SK-N-SH treated with all-trans-retinoic acid at 6 μM for 48 hours (cell line): ENCODE results near the gene RTN1.

Experiments used
- ATAC-seq: fragments of 200-7000 bp; cut with Tn5 transposase; 3 replicates; pipeline ENCODE4 v1.9.1; 2020; ENCODE audit warnings: mild to moderate bottlenecking, moderate library complexity
- ARNTL ChIP-seq: fragments of 450-650 bp; formaldehyde crosslinking; IDR thresholded peaks from 2 replicates; pipeline ENCODE4 v1.5.0; 2020; ENCODE audit warnings: low read depth, mild to moderate bottlenecking, moderate library complexity, borderline replicate concordance
- BACH2 ChIP-seq: fragments of 250-450 bp; sonication (Bioruptor Pico); IDR thresholded peaks from 2 replicates; pipeline ENCODE4 v1.9.0; 2021; ENCODE audit warnings: mild to moderate bottlenecking, borderline replicate concordance
- CREB5 ChIP-seq: fragments of 250-450 bp; sonication (Bioruptor Pico); IDR thresholded peaks from 2 replicates; pipeline ENCODE4 v1.5.1; 2020; ENCODE audit warnings: low read depth, mild to moderate bottlenecking, moderate library complexity
- CSDC2 ChIP-seq: fragments of 250-450 bp; sonication (Bioruptor Pico); IDR thresholded peaks from 2 replicates; pipeline ENCODE4 v1.5.0; 2020; ENCODE audit warnings: mild to moderate bottlenecking, moderate library complexity
- CSRNP3 ChIP-seq: fragments of 250-450 bp; sonication (Bioruptor Pico); IDR thresholded peaks from 2 replicates; pipeline ENCODE4 v1.5.1; 2021; ENCODE audit warnings: mild to moderate bottlenecking, moderate library complexity
- ESRRG ChIP-seq: fragments of 250-450 bp; sonication (Bioruptor Pico); IDR thresholded peaks from 2 replicates; pipeline ENCODE4 v1.6.1; 2021; ENCODE audit warnings: mild to moderate bottlenecking
- ISL1 ChIP-seq: fragments of 250-450 bp; sonication (Bioruptor Pico); IDR thresholded peaks from 2 replicates; pipeline ENCODE4 v2.1.2; 2022; ENCODE audit warnings: mild to moderate bottlenecking, moderate library complexity
- OSR1 ChIP-seq: fragments of 250-450 bp; sonication (Bioruptor Pico); IDR thresholded peaks from 2 replicates; pipeline ENCODE4 v1.8.0; 2022; ENCODE audit warnings: moderate library complexity, mild to moderate bottlenecking, inconsistent platforms
- PATZ1 ChIP-seq: fragments of 250-450 bp; sonication (Bioruptor Pico); IDR thresholded peaks from 2 replicates; pipeline ENCODE4 v1.8.0; 2020; ENCODE audit warnings: mild to moderate bottlenecking, moderate library complexity, borderline replicate concordance
- POU6F1 ChIP-seq: fragments of 250-450 bp; sonication (Bioruptor Pico); IDR thresholded peaks from 2 replicates; pipeline ENCODE4 v1.8.0; 2021; ENCODE audit warnings: low read depth, mild to moderate bottlenecking, moderate library complexity, borderline replicate concordance
- PPARA ChIP-seq: fragments of 250-450 bp; sonication (Bioruptor Pico); IDR thresholded peaks from 2 replicates; pipeline ENCODE4 v1.5.0; 2020; ENCODE audit warnings: mild to moderate bottlenecking, borderline replicate concordance
- RARB ChIP-seq: fragments of 250-450 bp; sonication (Bioruptor Pico); IDR thresholded peaks from 2 replicates; pipeline ENCODE4 v1.8.0; 2021; ENCODE audit warnings: mild to moderate bottlenecking, moderate library complexity
- SNAI2 ChIP-seq: fragments of 250-450 bp; sonication (Bioruptor Pico); IDR thresholded peaks from 2 replicates; pipeline ENCODE4 v1.5.0; 2020; ENCODE audit warnings: mild to moderate bottlenecking, moderate library complexity
- TCF4 ChIP-seq: fragments of 250-450 bp; sonication (Bioruptor Pico); IDR thresholded peaks from 2 replicates; pipeline ENCODE4 v1.8.0; 2021; ENCODE audit warnings: mild to moderate bottlenecking, moderate library complexity, borderline replicate concordance
- TOX ChIP-seq: fragments of 250-450 bp; sonication (Bioruptor Pico); IDR thresholded peaks from 2 replicates; pipeline ENCODE4 v1.8.0; 2021; ENCODE audit warnings: mild to moderate bottlenecking, moderate library complexity, borderline replicate concordance
- TSHZ2 ChIP-seq: fragments of 250-450 bp; sonication (Bioruptor Pico); IDR thresholded peaks from 2 replicates; pipeline ENCODE4 v1.5.0; 2020; ENCODE audit warnings: mild to moderate bottlenecking, moderate library complexity
- ZC3H10 ChIP-seq: fragments of 250-450 bp; sonication (Bioruptor Pico); IDR thresholded peaks from 2 replicates; pipeline ENCODE4 v1.5.1; 2021; ENCODE audit warnings: mild to moderate bottlenecking, moderate library complexity
- ZFP30 ChIP-seq: fragments of 450-650 bp; formaldehyde crosslinking; IDR thresholded peaks from 2 replicates; pipeline ENCODE4 v1.5.0; 2022; ENCODE audit warnings: mild to moderate bottlenecking, moderate library complexity
- ZNF8 ChIP-seq: fragments of 450-650 bp; formaldehyde crosslinking; IDR thresholded peaks from 2 replicates; pipeline ENCODE4 v1.5.0; 2020; ENCODE audit warnings: mild to moderate bottlenecking, moderate library complexity

RTN1 gene

GRCh38 chr14:59828276-59828675, 42.3 kb downstream of the RTN1 start:
- no peak for ATAC-seq
- TF ChIP-seq TCF4 (CRISPR knock-in tag) (no peak), ISL1 (CRISPR knock-in tag) (no peak), TOX (no peak), CSDC2 (CRISPR knock-in tag) (no peak), ESRRG (CRISPR knock-in tag) (no peak), PPARA (CRISPR knock-in tag) (no peak), BACH2 (CRISPR knock-in tag) (no peak), ZC3H10 (CRISPR knock-in tag) (no peak), ZNF8 (no peak), CREB5 (CRISPR knock-in tag) (no peak), RARB (CRISPR knock-in tag) (no peak), SNAI2 (CRISPR knock-in tag) (no peak), ARNTL (CRISPR knock-in tag) (no peak), ZFP30 (no peak)

GRCh38 chr14:59827401-59827800, 43.2 kb downstream of the RTN1 start:
- TF ChIP-seq TOX (no peak), CREB5 (CRISPR knock-in tag) (no peak), POU6F1 (no peak), CSDC2 (CRISPR knock-in tag) (no peak), CSRNP3 (CRISPR knock-in tag) (no peak), ZFP30 (no peak), TCF4 (CRISPR knock-in tag) (no peak), PATZ1 (CRISPR knock-in tag) (no peak), ESRRG (CRISPR knock-in tag) (no peak), SNAI2 (CRISPR knock-in tag) (no peak), OSR1 (no peak)
- TF ChIP-seq, all 23 proteins: peak for 0
- ATAC-seq = no peak

GRCh38 chr14:59826150-59826549, 44.4 kb downstream of the RTN1 start:
- TF ChIP-seq TCF4 (CRISPR knock-in tag) (no peak), SNAI2 (CRISPR knock-in tag) (no peak), CSRNP3 (CRISPR knock-in tag) (no peak), TSHZ2 (CRISPR knock-in tag) (no peak), ZC3H10 (CRISPR knock-in tag) (no peak), ESRRG (CRISPR knock-in tag) (no peak), CREB5 (CRISPR knock-in tag) (no peak)
- ATAC-seq = no peak
